IPS-18c (cell line): ENCODE results near the gene TRIM39.
"Not testable (repeated sequence)": the region's sequence is repeated elsewhere in the genome, so short reads cannot be mapped to it uniquely, and the experiment has no call there.

Source experiments
- H3K4me3 ChIP-seq: 2 replicates; pipeline ENCODE4 v1.7.0; 2013; ENCODE audit warnings: low read depth, mild to moderate bottlenecking, low read length, moderate library complexity; ENCODE audit not compliant: insufficient read depth
- H3K9me3 ChIP-seq: one replicate; pipeline ENCODE4 v1.6.1; 2013; ENCODE audit warnings: mild to moderate bottlenecking, low read length, moderate library complexity; ENCODE audit not compliant: control insufficient read depth, insufficient read depth

TRIM39 gene

DNA sequence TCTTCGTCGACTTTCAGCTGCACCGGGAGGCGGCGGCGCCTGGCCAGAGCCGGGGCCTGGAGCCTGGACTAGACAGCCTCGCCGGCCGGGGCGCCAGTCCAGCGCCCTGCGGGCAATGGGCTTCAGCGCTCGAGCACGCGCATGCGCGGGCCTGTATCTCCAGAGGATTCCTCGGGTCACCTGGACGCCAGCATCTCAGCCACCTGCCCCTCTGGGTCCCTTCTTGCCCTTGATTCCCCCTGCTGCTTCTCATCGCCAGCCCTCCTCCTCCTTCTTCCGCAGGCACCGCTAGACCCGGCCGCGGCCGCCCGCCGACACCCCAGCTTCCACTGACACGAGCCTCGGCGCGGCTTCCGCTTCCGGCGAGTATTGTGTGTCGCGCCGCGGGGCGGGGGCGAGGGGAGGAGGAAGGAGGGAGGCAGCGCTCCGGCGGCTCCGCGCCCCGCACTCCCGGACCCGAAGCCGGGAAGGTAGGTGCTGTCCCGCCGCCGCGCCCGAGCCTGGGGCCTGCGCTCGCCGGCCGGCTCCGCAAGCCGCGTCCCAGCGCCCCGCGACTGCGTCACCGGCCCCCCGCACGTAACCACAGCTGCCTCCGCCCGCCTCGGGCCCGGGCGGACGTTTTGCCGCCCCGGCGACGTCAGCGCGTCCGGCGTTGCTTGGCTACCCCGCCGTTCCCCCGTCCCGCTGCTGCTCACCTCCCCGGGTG is at the start of gene TRIM39:
TSS of gene TRIM39 (plus strand) at position 402 of the 706 bp plus-strand sequence. CDS start 2,391 bp downstream, outside the sequence.
- peak within 1 kb of the TSS; percentile 96 for H3K4me3 ChIP-seq
- H3K9me3 ChIP-seq, result no peaks in the 10 kb centered on the region

DNA sequence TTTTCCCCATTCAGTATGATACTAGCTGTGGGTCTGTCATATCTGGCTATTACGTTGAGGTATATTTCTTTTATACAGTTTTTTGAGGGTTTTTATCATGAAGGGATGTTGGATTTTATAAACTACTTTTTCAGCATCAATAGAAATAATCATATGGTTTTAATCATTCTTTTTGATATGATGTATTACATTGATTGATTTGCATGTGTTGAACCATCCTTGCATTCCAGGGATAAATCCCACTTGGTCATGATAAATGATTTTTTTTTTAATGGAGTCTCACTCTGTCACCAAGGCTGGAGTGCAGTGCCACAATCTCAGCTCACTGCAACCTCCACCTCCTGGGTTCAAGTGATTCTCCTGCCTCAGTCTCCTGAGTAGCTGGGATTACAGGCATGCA is 45.7 kb upstream of the TRIM39 start:
- not testable (repeated sequence) for H3K4me3 ChIP-seq
- H3K9me3 ChIP-seq, result peaks cover 18% of the 10 kb centered on the region

DNA sequence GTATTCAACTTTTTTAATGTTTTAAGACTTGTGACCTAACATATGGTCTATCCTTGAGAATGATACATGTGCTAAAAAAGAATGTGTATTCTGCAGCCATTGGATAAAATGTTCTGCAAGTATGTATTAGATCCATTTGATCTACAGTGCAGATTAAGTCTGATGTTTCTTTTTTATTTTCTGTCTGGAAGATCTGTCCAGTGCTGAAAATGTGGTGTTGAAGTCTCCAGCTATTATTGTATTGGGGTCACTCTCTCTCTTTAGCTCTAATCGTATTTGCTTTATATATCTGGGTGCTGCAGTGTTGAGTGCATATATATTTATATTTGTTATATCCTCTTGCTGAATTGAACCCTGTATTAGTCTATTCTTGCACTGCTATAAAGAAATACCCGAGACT is 44.2 kb upstream of the TRIM39 start:
- no peak overlapping the region for H3K4me3 ChIP-seq

GRCh38 chr6:30283761-30284160 is 43.0 kb upstream of the TRIM39 start:
- Histone ChIP-seq H3K9me3 (peaks cover 18% of the 10 kb centered on the region), H3K4me3 (no peak overlapping the region)

More for the DNA sequence above, 44.2 kb upstream of the TRIM39 start:
- H3K9me3 ChIP-seq, result peaks cover 18% of the 10 kb centered on the region

DNA sequence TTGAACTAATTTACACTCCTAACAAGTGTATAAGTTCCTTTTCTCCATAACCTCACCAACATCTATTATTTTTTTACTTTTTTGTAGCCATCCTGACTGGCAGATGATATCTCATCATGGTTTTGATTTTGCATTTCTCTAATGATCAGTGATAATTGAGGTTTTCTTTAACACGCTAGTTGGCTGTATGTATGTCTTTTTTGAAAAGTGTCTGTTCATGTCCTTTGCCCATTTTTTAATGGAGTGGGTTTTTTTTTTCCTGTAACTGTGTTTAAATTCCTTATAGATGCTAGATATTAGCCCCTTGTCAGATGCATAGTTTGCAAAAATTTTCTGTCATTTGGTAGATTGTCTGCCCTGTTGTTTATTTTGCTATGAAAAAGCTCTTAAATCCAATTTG is 39.6 kb upstream of the TRIM39 start:
- Histone ChIP-seq H3K4me3 (no peak overlapping the region), H3K9me3 (peaks cover 18% of the 10 kb centered on the region)

GRCh38 chr6:30295837-30296236 is 30.9 kb upstream of the TRIM39 start:
- Histone ChIP-seq H3K4me3 (no peak overlapping the region), H3K9me3 (peaks cover 2% of the 10 kb centered on the region)

DNA sequence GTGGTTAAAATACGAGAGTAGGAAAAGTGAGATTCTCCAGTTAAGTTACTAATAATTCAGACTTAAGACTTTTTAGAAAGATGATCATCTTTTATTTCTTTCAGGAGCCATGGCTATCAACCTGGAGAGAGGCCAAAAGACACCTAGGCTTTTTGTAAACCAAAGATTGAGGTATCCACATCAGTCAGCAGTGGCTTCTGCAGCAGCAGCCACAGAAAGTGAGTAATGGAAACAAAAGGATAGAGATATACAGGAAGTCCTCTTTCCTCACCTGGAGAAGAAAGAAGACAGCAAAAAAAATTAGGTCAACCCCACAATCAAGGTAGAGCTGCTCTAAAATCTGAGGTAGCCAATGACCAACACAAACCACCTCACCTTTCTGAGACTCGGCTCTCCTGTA is 22.7 kb upstream of the TRIM39 start:
- peaks cover 5% of the 10 kb centered on the region for H3K9me3 ChIP-seq
- H3K4me3 ChIP-seq, result no peak overlapping the region

GRCh38 chr6:30311101-30311500 is 15.6 kb upstream of the TRIM39 start:
- H3K9me3 ChIP-seq, result no peaks in the 10 kb centered on the region
- H3K4me3 ChIP-seq, result no peak overlapping the region

DNA sequence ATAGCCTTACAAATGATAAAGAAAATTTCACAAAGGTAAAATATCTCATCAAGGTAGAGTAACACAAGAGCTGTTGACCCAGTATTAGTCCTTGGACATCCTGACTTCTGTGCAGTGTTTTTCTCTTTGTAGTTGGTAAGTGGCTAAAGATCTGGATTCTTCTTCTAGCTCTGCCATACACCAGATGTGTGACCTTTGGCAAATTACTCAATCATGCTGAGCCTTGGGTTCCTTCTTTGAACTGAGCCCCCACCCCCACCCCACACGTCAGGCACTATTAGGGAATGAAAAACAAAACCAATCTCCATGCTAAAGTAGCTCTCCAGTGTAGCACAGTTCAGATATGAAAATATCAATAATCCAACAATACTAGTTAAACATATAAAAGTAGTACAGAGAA is 15.1 kb upstream of the TRIM39 start:
- no peaks in the 10 kb centered on the region for H3K9me3 ChIP-seq
- no peak overlapping the region for H3K4me3 ChIP-seq

DNA sequence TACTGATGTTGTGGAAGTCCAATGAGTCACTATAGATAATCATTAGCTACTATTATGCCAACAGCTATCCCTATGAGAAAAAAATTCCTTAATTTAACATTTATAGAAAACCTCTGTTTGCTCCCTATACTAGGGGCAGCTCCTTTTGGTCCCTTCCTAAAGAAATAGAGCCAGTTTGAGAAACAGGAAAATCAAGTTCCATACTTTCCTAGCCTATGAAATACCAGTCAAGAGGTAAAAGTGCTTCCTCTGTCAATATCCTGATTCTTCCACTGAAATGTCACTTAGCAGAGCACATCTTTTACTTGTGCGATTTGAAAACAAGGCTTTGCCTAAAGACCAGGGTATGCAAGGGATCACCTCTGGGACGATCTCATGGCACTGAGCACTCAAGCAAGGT is 14.5 kb upstream of the TRIM39 start:
- Histone ChIP-seq H3K4me3 (no peak overlapping the region), H3K9me3 (no peaks in the 10 kb centered on the region)

- Histone ChIP-seq H3K4me3 (no peak overlapping the region), H3K9me3 (no peaks in the 10 kb centered on the region)
Measured at GRCh38 chr6:30312676-30313321, 13.9 kb upstream of the TRIM39 start.

DNA sequence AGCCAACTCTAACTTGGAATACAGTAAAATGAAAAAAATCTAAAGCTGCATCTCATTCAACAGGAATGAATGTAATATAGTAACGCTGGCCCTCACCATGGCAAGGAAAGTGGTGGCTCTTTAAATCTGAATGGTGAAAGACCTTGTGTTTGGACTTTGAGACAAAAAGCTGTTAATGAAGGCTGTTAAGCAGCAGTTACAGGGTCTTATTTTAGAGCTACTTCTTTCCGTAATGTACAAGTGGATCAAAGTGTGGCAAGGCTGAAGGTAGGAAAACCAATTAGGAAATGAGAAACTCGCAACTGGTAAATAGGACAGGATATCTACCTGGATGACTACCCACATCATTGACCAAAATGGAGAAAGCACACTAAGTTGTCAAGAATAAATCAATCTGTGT is 11.6 kb upstream of the TRIM39 start:
- no peaks in the 10 kb centered on the region for H3K9me3 ChIP-seq

GRCh38 chr6:30317913-30318589 is 8.7 kb upstream of the TRIM39 start:
- no peaks in the 10 kb centered on the region for H3K9me3 ChIP-seq
- H3K4me3 ChIP-seq, result no peak overlapping the region

More for the DNA sequence above, 11.6 kb upstream of the TRIM39 start:
- H3K4me3 ChIP-seq, result no peak overlapping the region

DNA sequence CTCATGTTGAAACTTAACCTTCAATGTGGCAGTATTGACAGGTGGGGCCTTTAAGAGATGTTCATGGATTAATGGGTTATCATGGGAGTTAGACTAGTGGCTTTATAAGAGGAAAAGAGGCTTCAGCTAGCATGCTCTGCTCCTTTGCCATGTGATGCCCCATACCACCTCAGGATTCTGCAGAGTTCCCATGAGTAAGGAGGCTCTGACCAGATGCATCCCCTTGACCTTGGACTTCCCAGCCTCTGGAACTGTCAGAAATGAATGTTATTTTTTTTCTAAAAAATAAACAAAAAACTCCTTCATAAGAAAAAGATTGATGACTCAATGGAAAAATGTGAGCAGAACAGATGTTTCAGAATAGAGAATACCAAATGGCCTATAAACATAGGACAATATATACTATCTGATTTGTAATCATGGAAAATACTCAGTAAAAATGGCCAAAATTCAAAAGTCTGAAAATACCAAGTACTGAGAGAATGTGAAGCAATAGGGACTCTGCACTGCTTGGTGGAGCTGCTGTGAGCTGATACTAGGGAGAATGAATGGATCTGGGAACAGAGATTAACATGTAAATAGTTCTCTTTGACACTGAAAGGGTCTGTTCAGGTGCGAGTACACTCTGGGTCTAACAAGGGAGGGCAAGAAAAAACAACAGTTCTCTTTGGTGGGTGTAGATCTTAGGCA is 7.4 kb upstream of the TRIM39 start:
- H3K9me3 ChIP-seq, result no peaks in the 10 kb centered on the region
- no peak overlapping the region for H3K4me3 ChIP-seq

- no peaks in the 10 kb centered on the region for H3K9me3 ChIP-seq
- H3K4me3 ChIP-seq, result no peak overlapping the region
Measured at GRCh38 chr6:30321692-30322388, 4.9 kb upstream of the TRIM39 start.

- Histone ChIP-seq H3K9me3 (no peaks in the 10 kb centered on the region), H3K4me3 (no peak overlapping the region)
Measured at GRCh38 chr6:30322527-30323501, 3.9 kb upstream of the TRIM39 start.
